Anterior cingulate cortex (tissue), 58 donors: ENCODE data around the gene NTS.

Experiments used
- DNase-seq, 58 donors: peaks; one replicate each; lab custom pipeline; 2025; lab: John Stamatoyannopoulos, UW

The NTS gene, protein sequence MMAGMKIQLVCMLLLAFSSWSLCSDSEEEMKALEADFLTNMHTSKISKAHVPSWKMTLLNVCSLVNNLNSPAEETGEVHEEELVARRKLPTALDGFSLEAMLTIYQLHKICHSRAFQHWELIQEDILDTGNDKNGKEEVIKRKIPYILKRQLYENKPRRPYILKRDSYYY

GRCh38 chr12:85874031-85874461 is at the start of gene NTS:
TSS of gene NTS (plus strand) at chr12:85874295. CDS start at chr12:85874404, 109 bp downstream.
- no peak for DNase-seq

DNA sequence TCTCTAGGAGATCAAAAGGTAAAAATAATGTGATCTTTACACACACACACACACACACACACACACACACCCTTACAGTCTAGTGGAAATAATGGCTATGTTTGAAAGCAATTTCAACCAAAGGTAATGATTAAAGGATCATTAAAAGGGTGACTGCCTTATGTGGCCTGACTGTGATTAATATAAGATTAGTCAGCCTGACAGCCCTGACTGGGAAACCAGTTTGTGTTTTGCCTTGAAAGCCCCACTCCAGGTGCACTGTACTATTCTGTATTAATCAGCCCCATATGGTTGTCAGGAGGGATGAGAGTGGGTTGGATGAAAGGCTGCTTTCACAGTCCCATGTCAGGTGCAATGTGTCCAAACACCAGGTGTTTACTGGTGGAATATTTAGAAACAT is 48.3 kb upstream of the NTS start:
- no peak for DNase-seq

GRCh38 chr12:85828576-85828975 is 45.5 kb upstream of the NTS start:
- no peak for DNase-seq

GRCh38 chr12:85829391-85829790 is 44.7 kb upstream of the NTS start:
- no peak for DNase-seq

- no peak for DNase-seq
These were observed 42.6 kb upstream of the NTS start for GRCh38 chr12:85831327-85831990.

GRCh38 chr12:85833579-85833978 is 40.5 kb upstream of the NTS start:
- DNase-seq = no peak

DNA sequence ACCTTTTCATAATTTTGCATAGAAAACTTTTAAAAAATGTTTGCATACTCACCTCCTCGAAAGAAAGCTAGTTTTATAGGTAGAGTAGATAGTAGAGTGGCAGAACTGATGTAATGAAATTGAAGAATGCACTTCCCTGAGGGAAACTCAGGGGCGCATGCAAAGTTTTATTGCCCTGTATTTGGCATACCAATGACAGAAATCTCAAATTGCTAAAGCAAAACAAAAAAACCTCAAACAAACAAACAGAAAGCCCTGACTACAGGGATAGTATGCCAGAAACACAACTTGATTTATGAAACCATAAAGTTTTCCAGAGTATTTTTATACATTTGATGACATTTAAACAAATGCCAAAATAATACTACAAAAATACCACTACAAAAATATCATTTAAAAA is 39.7 kb upstream of the NTS start:
- DNase-seq = no peak

DNA sequence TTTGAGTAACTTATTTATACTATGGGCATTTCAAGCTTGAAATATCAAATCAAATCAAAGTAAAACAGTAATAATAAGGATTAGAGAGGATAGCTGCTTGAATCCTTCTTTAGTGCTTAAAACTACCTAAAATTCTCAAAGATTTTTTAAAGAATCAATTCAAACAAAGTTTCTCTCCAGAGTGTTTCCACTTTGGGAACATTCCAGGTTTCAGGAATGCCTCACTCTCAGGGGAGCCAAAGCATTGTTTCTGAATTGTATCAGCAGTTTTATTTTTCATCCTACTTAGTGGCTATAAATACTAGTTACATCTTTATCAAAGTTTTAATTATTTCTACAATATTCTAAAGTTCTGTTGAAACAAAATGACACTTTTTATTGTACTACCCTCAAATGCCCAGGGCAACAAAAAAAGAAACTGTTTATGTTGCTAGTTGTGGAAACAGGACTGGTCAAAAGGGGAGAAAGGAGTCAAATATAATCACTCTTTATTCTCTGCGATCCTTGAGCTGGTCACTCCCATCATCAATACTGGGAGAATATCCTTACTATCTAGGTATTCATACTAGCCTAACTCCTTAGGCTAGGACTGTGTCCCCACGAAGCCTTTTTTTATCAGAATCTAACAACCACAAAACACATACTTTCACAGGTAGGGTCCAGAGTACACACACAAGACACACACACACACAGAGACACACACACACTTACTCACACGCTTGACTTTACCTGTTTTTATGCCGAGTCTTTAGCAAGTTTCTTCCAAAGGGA is 38.5 kb upstream of the NTS start:
- DNase-seq = no peak

DNA sequence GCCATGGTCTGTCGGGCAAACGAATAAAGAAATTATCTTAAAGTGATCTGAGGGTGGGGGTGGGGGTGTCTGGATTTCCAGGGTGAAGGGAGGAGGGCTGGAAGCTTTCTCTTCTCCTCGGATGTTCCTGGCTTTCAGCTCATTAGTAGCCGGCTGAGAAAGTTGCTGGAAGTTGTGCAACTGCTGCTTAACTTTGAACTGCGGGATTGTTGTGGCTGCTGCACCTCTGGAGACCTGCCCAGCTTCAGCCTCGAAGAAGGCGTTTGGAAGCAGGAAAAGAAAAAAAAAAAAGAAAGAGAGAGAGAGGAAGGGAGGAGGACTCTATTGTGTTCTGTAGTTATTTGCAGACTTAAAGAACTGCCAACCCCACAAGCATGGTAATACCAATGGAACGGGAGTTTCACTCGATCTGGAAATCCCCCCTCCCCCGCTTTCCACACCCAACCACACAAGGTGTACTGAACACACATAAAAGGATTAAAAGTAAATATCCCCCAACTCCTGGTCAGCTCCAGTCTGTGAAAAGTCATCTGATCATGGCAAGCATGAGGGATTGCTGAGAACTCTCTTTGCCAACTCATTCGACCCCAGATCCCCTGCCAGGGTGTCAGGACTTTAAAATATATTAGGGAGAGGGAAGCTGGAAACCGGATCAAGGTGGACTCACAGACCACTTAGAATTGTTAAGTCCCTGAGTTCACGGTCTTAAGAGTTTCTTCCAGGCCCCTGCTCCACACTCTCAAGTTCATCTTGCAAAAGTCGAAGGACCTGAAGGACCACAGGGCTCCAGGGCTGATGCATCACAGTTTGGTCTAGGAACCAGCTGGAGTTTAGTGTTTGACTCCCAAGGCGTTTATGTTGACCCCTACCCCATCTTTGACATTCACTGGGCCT is 37.7 kb upstream of the NTS start, which contains the start of gene RASSF9:
TSS of gene RASSF9 (minus strand) at position 213 of the 894 bp plus-strand sequence. CDS start at position 5, 208 bp downstream.
- peak in 14 of 58 donors; percentile 2 to 39 (median 10) for DNase-seq

GRCh38 chr12:85843606-85844310 is 30.3 kb upstream of the NTS start:
- no peak for DNase-seq

DNA sequence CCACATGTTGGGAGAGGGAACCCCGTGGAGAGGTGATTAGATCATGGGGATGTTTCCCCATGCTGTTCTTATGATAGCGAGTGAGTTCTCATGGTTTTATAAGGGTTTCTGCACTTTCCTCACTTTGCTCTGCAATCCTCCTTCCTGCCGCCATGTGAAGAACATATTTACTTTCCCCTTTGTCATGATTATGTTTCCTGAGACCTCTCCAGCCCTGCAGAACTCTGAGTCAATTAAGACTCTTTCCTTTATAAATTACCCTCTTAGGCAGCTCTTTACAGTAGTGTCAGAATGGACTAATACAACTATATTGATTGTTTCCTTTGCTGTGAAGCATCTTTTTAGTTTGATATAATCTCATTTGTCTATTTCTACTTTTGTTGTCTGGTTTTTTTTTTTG is 24.8 kb upstream of the NTS start:
- no peak for DNase-seq

DNA sequence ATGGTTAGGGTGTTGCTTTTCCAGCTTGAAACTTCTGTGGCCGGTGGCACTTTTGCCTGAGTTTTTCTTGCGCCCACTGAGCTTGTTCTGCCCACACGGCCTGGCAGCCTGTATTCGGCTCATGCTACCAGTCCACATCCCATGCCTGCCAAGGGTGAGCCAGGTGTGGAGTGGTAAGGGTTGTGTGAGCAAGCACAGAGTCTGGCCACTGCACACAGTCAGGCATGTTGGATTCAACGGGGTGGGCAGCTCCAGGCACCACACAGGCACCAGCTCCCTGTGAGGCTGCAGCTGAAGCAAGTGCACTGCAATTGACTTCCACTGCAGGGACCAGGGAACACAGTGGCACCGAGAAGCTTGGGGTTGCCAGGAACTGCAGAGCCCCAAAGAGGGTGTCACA is 18.8 kb upstream of the NTS start:
- no peak for DNase-seq

DNA sequence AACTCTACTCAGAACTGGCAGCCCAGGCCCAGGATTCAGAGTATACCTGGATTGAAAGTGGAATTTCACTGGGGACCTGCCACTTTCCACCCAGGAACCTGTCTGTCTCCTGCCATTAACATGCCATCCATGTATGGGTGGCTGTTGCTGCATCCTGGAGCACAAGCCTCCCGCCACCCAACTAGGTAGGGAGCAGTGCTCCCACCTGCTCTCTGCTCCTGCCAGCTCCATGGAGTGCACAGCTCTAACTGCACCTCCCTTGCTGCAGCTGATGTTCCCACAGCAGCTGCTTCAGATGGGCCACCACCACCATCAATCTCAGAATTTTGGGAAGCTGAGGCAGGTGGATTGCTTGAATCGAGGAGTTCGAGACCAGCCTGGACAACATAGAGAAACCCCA is 17.1 kb upstream of the NTS start:
- DNase-seq = no peak

GRCh38 chr12:85865890-85866289 is 8.2 kb upstream of the NTS start:
- DNase-seq = no peak

GRCh38 chr12:85866986-85867776 is 6.9 kb upstream of the NTS start:
- peak in 1 of 58 donors; percentile 2 for DNase-seq

DNA sequence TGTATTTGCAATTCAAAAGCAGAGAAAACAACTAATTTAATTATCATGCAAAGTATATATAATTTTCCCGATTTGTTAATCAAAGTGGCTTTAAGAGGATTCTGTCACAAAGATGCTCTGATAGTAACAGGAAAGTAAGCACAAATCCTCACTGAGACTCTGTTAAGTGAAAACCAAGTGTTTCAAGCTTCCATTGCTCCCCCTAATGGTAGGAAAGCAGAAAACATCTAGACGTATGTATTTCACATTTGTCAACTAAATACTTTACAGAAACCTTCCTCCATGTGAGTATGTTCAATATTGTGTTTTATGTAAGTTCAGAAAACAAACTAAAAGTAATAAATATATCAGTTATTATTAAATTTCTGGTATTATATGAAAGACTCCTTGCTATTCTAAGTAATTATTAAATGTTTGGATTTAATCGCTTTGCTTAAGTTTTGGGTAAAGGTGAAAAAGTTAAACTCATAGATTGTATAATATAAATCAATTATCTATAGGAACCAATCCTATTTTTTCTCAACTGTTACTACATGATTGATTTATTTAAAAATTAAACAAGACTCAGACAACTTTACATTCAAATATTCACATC is 1.5 kb upstream of the NTS start:
- DNase-seq = peak in 2 of 58 donors; percentile 4 to 29

DNA sequence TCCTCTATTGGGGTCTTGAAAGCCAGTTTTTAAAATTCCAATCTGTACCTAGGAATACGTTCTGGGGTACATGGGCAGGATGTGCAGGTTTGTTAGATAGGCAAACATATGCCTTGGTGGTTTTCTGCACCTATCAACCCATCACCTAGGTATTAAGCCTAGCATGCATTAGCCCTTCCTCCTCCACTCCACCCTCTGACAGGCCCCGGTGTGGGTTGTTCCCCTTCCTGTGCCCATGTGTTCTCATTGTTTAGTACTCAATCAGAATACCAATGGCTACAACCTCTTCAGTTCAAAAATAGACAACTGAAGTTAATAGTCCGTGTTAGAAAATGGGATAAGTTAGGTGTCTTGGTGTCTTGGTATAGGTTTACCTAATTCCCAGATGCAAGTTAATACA is 3.4 kb downstream of the NTS start:
- DNase-seq = no peak

- no peak for DNase-seq
These were observed 9.7 kb downstream of the NTS start for GRCh38 chr12:85883763-85884162.

GRCh38 chr12:85894653-85895052 is 20.6 kb downstream of the NTS start:
- DNase-seq = no peak
